Stimulated activated CD4-positive, alpha-beta T cell treated with anti-CD3 and anti-CD28 coated beads, TNF-alpha, amount 100 ng/mL, for 48 hours (primary cell): ENCODE data around the gene SMAD7.
A peak's percentile ranks its signal among the peaks of the same experiment; 100 is the strongest.

ENCODE experiments used
- DNase-seq, 3 donors: peaks; one replicate each; pipeline ENCODE4 v3.0.0-alpha.2; 2020; ENCODE audit warnings: low read depth in 3 of 3

Gene SMAD7

DNA sequence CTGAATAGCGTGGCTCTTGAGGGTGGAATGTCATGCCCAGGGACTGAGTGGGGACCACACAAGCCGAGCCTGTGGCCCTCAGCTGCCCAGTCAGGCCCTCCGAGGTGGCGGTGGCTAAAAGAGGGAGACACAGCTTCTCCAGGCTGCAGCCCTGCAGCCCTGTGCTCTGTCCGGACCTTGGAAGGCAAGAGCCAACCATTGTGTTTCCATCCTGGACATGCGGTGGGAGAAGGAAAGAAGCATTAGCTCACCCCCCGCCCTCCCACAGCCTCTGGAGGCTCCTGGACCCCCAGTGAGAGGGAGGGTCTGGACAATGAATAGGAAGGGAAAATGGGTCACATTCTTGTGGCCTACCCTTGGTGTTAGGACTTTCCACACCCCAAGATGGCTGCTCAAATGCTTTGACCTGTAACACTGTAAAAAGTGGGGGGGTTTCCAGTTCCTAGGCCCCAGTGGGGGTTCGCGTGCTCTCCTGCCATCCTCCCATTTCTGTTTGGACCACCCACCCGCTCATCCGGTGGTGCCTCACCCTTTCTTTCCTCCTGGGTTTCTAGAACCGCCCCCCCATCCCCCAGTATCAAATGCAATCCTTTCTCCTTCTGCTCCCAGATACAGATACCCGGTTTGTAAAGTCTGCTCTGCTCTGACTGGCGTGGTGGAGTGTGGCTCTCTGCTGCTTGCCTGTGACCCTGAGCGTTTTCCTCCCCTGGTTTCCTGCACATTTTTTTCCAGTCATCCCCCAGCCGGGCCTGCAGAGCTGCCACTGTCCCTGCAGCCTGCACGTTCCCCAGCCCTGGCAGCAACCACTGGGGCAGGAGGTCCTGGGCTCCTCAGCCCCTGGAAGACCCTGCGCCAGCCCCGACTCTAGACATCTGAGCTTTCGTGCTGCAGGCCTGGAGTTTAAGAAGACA is 36.3 kb upstream of the SMAD7 start:
- no peak for DNase-seq

DNA sequence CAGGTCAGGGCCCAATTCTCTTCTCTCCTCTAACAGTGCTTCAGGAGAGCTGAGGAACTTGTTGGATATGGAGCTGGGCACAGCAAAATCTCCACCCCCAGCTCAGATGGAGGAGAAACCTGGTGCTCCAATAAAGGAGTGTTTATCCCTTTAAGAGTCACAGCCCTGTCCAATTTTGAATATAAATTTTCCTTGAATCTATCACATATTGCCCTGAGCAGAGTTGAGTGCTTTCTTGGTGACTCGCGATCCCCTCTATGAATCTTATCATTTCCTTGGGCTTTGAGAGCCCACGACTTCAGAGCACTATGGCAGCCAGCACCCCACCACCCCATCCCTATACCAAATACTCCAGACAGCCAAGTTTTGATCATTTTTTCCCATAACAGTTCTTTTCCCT is 34.4 kb upstream of the SMAD7 start:
- no peak for DNase-seq

DNA sequence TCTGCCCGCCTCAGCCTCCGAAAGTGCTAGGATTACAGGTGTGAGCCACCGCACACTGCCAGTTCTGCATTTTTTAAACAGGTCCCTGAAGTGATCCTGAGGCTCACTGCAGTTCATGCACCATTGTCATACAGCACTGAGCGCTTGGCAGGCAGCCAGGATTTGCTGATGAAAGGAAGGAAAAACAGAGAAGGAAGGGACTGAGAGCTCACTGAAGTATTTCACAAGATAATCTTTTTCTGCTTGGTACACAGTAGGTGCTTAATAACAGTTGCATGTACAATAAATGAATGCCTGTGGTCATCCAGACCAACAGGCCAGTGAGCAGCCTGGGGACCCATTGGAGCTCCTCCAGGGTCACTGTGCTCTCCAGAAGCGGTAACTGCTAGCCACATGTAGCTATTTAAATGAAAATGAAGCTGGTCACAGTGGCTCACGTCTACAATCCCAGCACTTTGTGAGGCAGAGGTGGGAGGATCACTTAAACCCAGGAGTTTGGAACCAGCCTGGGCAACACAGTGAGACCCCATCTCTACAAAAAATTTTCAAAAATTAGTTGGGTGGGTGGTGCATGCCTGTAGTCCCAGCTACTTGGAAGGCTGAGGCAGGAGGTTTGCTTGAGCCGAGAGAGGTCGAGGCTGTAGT is 33.1 kb upstream of the SMAD7 start:
- DNase-seq, result no peak

DNA sequence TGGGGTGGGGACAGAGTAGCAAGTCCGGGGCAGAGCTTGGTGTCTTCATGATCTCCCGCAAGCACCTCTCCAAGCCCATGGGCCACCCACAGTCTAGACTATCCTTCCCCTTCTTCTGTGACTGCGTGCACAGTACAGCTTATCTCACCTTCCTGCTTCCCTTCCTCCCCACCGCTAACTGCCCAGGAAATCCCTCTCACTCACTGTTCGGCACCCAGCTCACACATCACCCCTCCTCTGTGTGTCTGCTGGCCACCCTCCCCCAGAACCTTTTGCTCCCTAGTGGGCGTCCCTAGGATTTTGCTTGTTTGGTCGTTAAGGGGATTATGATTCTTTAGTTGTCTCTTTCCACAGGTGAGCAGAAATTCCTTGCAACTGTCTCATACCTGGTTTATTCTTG is 31.5 kb upstream of the SMAD7 start:
- DNase-seq, result no peak

DNA sequence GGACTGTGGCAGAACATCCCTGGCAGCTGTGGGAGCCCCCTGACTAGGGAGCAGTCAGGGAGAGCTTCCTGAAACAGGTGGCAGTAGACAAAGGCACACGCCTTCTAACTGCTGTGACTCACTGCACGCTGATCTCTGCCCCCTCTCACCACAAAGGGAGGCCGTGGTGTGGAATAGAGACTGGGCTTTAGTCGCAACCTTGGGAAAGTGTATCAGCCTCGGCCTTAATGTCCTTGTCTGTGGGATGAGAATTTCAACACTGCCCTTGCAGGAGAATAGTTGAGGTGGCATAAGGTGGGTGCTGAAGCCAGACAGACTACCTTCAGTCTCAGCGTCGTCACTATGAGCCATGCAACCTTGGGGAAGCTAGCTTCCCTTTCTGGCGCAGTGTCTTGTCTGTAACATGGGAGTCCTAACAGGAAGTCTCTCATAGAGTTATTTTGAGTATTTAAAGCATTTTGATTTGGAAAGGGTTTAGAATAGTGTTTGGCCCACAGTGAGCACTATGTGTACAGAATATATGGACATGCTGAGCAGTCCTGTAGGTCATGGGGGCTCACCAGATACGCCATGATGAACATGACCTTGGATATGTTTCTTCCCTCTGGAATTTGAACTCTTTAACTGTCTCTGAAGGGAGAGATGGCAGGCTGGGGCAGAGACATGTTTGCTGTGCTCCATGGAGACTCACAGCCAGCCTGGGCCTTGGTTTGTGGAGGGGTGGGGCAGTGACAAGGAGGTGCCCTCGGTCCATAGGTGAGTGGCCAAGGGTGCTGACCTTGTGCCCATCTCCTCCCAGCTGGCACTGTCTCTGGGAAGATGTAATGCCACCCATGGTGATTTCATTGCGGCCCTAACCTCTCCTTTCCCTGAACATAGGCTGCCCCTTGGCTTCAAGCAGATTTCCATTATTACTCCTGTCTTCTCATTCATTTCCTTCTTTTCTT is 29.5 kb upstream of the SMAD7 start:
- DNase-seq, result no peak

DNA sequence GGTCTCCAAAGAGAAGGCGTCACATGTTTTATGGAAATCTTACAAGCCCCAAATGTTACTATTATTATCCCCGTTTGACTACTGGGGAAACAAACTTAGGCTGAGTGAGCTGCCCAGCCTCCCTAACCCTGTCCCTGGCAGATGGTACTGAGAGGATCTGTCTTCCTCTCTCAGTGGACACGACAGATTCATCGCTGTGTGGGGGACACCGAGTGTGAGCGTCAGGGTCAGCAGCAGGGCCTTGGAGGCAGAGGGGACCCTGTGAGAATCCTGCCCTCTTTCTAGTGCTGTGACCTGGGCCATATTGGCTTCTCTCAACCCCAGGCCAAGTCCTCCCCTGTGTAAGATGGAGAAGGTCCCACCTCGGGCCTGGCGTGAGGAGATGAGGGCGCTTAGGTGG is 27.1 kb upstream of the SMAD7 start:
- no peak for DNase-seq

DNA sequence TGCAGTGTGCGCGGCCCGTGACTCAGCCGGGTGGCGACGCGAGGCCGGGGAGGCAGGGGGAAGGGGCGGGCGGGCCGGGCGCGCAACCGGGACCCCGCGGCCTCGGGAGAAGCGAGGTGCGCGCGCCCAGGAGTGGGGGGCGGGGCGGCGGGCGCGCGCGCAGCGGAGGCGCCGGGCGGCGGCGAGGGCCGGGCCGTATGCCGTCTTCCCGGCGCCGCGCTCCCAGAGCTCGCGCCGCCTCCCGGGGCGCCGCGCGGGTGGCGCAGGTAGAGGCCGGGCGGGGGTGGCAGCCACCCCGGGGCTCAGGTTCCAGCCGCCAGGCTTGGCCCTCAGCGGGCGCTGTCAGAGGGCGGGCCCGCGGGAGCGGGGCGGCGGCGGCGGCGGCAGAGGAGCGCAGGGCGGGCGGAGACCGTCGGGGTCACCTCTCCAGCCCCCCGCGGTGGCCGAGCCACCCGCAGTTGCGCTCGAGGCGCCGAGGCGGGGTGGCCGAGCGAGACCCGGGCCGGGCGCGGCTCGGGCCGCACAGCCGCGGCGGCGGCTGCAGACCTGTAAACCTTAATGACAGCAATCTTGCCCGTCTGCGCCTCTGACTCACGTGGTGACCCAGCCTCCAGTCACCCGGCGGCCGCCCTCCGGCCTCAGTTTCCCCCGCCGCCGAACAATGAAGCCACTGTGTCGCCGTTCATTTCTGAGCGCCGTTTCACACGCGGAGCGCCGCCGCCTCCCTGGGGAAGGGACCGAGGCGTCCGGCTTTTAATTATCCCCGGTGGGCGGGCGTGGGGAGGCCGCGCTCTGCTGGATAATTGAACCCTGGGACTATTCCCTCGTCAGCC is 25.3 kb upstream of the SMAD7 start:
- peak; percentile 20 to 45 (median 43) for DNase-seq

DNA sequence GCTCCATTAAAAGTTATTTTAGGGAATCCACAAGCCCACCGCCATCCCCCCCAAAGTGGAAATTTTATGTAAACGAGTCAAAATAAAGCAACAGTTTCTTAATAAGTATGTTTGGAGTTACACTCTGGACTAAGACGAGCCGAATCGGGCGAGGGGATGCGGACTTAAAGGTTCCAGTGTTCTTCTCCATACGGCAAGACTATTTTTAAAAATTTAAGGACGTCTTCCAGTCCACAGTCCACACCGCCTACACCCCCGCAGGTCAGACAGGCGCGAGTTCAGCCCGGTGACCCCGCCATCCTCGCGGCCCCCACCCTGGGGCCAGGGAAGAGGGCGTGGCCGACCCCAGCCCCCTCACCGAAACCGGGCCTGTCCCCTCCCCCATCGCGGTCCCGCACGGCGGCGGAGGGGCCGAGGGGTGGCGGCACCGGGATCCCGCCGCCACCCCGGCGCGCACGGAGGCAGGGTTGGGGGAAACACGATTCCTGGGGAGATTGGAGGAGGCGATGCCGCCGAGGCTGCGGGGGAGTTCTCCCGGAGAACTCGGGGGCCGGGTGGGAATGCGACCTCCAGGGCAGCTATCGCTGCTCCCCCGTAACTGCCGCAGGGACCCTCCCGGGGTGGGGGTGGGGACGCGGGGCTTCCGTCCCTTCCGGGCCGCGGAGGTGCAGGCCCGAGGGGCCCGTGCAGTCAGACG is 24.5 kb upstream of the SMAD7 start:
- no peak for DNase-seq

DNA sequence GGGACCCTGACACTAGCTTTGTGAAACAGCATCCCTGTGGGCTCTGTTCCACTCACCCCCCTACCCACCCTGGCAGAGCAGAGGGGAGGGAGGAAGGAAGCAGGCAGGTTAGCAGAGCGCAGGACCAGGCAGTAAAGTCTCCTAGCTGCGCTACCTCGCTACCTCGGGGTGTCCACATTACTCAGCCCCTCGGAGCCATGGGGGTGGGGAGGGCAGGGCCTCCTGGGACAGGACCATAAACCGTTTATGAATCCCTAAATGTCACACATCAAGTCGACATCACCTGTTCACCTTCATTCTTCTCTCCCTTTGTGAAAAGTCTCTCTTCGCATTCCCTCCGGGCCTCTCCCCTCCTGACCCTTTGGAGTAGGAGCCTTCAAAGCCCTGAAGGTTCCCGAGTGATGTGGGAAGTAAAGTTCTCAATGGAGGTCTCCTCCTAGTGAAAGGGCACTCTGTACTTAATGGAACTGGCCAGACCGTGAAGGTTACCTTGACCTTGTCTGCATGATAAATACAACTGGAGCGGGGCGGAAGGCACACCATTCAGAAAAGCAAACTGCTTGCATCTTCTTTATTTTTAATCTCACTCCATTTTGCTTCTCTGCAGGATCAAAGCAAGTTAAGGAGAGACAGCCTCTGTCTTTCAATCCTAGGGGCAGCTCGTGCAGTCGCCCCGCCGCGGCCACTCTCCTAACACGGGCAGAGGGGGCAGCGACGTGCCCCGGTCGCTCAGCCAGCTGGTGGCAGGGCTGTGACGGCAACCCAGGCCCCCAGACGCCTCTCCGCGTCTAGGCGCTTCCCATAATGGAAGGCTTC is 23.7 kb upstream of the SMAD7 start:
- DNase-seq, result no peak

DNA sequence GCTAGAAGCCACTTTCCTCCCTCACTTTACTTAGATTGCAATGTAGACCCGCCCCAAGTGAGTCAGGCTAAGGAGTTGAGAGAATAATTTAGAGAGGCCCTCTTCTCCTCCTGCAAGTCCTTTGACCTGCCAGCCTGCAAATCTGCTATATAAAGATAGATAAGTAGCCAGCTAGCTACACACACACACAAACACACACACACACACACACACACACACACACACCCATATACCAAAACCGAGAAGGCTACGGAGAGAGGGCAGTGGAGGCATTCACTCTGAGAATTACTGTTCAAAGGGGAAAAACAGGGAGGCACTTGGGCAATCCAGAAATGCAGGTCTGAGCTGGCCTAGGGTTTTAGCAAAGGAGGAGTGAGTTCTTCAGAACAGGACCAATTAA is 23.0 kb upstream of the SMAD7 start:
- no peak for DNase-seq

DNA sequence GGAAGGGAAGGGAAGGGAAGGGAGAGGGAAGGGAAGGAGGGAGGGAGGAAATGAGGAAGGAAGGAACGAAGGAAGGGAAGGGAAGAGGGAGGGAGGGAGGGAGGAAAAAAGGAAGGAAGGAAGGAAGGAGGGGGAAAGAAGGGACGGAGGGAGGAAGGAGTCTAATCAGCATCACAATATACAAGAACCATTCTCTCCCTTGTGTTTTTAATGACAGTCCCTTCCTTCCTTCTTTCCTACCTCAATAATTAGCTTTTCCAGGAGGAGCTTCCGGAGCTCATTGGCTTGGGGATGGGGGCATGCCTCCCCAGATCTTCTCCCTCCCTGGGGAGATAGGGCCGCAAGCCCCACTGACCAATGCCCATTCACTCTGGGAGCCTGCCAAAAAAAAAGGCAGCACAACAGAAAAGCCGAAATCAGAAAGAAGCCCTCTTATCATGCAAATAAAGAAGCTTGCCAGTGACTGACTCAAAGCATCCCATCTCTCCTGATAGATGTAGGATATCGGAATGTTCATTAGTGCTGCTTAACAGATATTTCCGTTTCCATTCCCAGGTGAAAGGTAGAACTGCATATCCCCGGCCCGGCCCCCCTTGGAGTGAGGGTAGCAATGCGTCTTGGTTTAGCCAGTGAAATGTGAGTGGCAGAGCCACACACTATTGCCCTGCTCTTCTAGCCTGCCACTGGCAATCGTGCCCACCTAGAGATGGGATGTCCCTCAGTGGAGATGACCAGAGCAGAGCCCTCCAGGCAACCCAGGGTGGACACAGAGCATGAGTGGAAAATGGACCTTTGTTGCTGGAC is 17.8 kb upstream of the SMAD7 start:
- DNase-seq, result no peak

DNA sequence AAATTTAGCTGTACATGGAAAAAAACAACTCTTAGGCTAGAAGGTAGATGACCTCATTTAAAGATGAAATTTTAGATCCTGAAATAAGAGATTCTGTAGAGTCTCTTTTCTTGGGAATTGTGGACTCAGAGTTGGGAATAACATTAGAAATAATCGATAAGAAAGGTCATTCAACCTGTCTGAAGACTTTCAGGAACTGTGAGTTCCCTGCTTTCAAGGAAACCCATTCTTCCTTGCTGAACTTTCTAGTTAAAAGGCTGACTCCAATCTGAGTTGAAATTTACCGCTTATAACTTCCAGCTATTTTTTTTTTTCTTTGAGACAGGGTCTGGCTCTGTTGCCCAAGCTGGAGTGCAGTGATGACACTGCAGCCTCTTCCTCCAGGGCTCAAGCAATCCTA is 16.8 kb upstream of the SMAD7 start:
- DNase-seq, result no peak

DNA sequence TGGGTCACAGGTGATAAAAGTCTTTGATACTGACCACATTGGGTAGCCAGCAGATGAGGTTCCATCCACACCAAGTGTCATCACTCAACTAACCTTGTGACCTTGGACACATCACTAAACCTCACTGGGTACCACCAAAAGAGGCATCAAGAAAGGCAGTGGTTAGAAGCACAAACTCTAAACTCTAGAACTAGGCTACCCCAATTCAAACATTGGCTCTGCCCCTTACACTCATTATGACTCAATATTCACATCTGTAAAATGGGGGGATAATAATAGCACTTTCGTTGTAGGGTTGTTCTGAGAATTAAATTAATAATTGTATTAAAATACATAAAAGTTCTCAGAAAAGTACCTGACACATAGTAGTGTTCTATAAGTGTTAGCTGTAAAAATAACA is 15.8 kb upstream of the SMAD7 start:
- DNase-seq, result no peak

DNA sequence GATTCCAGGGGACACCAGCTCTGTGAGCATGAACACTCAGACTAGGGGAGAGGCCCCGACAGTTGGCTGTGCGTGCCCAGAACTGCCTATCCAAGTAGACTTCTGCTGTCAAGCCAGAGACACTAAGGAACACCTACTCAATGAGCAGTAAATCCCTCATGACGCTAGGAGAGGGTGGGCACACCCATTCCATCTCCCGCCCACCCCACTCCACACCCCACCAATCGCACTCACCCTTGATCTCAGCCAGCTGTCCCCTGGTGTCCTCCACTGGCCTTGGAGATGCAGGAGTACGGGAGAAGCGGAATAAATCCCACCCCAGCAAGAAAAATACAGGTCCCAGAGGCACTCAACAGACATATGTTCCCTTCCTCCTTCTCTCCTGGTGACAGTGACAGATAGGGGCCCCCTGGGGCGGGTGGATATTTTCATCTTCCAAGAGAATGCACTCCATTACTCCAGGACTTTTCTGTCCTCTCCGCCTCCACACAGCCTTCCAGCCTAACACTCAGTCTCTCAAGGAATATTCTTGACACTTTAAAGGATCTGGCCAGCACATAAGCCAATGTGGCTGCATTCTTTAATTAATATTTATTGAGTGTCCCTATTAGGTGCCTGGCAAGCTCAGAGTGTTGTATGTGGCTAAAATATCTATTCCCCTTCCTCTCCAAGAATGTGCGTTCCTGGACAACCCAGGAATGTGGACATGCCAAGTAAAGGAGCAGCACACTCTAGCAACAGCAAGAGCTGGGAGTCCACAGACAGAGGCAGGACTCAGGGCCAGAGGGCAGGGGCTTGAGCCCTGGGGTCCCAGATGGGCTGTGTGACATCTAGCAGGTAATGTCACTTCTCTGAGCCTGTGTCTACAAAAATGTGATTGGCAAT is 13.1 kb upstream of the SMAD7 start:
- no peak for DNase-seq

DNA sequence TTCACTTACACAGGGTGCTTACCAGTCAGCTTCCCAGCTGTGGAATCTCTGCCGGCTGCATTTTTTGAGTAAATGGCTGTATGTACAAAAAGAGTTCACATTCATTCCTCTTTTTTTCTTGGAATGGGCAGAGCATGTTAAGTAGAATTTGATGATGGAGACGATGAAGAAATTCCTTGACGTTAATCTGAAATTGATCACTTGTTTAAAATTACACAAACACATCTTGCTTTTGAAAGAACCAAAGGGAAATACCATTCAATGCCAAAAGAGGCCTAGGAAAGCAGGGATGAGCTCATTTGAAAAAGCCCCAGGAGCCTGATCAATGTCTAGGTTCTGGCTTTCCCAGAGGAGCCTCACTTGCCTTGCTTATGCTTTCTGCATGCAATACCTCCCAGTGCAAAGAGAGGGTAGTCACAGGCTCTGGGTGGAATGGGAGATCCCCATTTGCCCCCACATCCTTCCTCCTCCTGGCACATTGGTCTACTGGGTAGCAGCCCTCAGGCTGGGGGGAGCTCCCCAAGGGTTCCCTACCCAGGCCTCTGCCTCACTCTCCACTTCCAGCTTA is 12.3 kb upstream of the SMAD7 start:
- no peak for DNase-seq

DNA sequence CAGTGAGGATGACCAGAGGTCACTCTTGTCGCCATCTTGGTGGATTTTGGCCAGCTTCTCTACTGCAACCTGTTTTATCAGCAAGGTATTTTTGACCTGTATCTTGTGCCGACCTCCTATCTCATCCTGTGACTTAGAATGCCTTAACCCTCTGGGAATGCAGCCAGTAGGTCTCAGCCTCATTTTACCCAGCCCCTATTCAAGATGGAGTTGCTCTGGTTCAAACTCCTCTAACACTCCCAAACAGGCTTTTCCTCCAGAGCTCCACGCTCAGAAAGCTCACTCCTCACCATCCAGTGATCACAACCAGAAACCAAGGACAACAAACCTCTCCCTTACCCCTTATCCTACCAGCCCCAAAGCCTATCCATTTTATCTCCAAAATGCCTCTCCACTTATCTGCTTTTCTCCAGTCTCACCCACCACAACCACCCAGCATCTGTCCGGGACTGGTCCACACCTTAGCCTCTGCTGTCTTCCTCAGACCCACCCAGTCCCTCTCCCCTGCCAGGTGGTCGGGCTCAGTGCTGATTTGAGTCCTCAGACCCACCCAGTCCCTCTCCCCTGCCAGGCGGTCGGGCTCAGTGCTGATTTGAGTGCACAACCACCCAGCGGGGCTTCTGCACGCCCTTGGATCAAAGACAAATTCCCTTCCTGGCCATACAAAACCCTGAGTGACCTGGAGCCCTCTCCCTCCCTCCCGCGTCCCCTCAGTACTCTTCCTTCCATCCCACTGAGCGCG is 11.7 kb upstream of the SMAD7 start:
- DNase-seq, result no peak

DNA sequence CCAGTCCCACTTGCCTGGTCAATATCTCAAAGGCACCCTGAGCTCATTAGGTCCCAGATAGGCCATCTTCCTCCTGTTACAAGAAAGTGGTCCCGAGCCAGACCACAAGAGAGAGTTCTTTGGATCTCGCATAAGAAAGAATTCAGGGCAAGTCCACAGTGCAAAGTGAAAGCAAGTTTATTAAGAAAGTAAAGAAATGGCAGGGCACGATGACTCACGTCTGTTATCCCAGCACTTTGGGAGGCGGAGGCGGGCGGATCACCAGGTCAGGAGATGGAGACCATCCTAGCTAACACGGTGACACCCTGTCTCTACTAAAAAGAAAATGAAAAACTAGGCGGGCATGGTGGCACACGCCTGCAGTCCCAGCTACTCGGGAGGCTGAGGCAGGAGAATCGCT is 10.8 kb upstream of the SMAD7 start:
- DNase-seq, result no peak
